Erythroblast (primary cell): ENCODE data around the gene MOB3B.

Source experiments
- GATA1 ChIP-seq: IDR thresholded peaks from 2 replicates; pipeline ENCODE4 v1.6.1; 2011; ENCODE audit warnings: low read depth, mild to moderate bottlenecking, control low read depth, low read length, moderate library complexity
- POLR2A ChIP-seq: IDR thresholded peaks from 2 replicates; pipeline ENCODE4 v1.6.1; 2011; ENCODE audit warnings: mild to moderate bottlenecking, low read length

- TF ChIP-seq POLR2A, result no peak
- TF ChIP-seq GATA1, result no peak
Measured at GRCh38 chr9:27541740-27542139, 12.1 kb upstream of the MOB3B start.
